MCF 10A (cell line): Measurements from ENCODE around the gene HSPA5. TPM values are rescaled to one million over a fixed set of nuclear protein-coding genes. Genes with fewer than 3 reads are reported as not detected.

Experiments used
- BruUV-seq: library from RNA; stranded (reverse); fragments of 400-500 nt; replicated peaks from 2 replicates; lab custom pipeline; 2021; lab: Mats Ljungman, UMichigan
- CTCF ChIA-PET: fragments of 300-600 bp; sonication (Branson Sonifier 250); formaldehyde crosslinking; extraction: SDS; loops from one replicate; lab custom pipeline; 2021; ENCODE audit warnings: antibody characterized with exemption, inconsistent platforms; lab: Yijun Ruan, JAX
- POLR2A ChIA-PET: fragments of 300-600, 350-650 bp; sonication (Branson Sonifier 250); formaldehyde crosslinking; extraction: SDS; loops from one replicate; lab custom pipeline; 2020; ENCODE audit warnings: antibody characterized with exemption, inconsistent platforms; lab: Yijun Ruan, JAX
- DNase-seq: peaks from one replicate; pipeline ENCODE4 v3.0.0-alpha.2; 2018; ENCODE audit not compliant: unreplicated experiment
- H3K27ac Mint-ChIP-seq: one replicate; pipeline ENCODE4 v1.8.0; 2022; ENCODE audit warnings: mild to moderate bottlenecking, low read depth, mixed read lengths; ENCODE audit not compliant: unreplicated experiment
- H3K27me3 Mint-ChIP-seq: one replicate; pipeline ENCODE4 v1.8.0; 2022; ENCODE audit warnings: mixed read lengths; ENCODE audit not compliant: insufficient read depth, unreplicated experiment
- H3K36me3 Mint-ChIP-seq: one replicate; pipeline ENCODE4 v1.8.0; 2022; ENCODE audit warnings: mild to moderate bottlenecking, moderate library complexity, mixed read lengths; ENCODE audit not compliant: insufficient read depth, unreplicated experiment
- H3K4me1 Mint-ChIP-seq: one replicate; pipeline ENCODE4 v1.8.0; 2022; ENCODE audit warnings: mixed read lengths; ENCODE audit not compliant: insufficient read depth, unreplicated experiment
- H3K4me3 Mint-ChIP-seq: one replicate; pipeline ENCODE4 v1.8.0; 2022; ENCODE audit warnings: mild to moderate bottlenecking, moderate library complexity, mixed read lengths; ENCODE audit not compliant: unreplicated experiment
- H3K9me3 Mint-ChIP-seq: one replicate; pipeline ENCODE4 v1.8.0; 2022; ENCODE audit warnings: mixed read lengths; ENCODE audit not compliant: unreplicated experiment
- CTCF ChIP-seq: fragments of 200-600 bp; IDR thresholded peaks from one replicate; pipeline ENCODE4 v1.8.0; 2022; ENCODE audit warnings: antibody characterized with exemption, mild to moderate bottlenecking; ENCODE audit not compliant: unreplicated experiment
- intact Hi-C: fragments of 100-400 bp; cut with micrococcal nuclease; formaldehyde crosslinking; loops from 2 replicates; pipeline ENCODE4 v1.14.1; 2022
- total RNA-seq: library from RNA; stranded (reverse); gene quantifications from 2 replicates; pipeline ENCODE4 v1.2.3, GENCODE V29; 2022

The HSPA5 gene
- total RNA-seq, 1 experiment from 2014 or later, result 1,165 TPM

- TF ChIP-seq CTCF, result no peak
- CTCF ChIA-PET, result no interaction called here
- Mint-ChIP-seq H3K27ac (no peak overlapping the region), H3K27me3 (no peaks in the 10 kb centered on the region), H3K4me1 (peaks cover 15% of the 10 kb centered on the region), H3K9me3 (no peaks in the 10 kb centered on the region), H3K4me3 (no peak overlapping the region), H3K36me3 (peaks cover 6% of the 10 kb centered on the region)
- POLR2A ChIA-PET, result no interaction called here
- intact Hi-C loops, result no loop called here
- DNase-seq, result no peak
- BruUV-seq, result no TSS peak
These were observed 17.1 kb upstream of the HSPA5 start for GRCh38 chr9:125258160-125258785.

GRCh38 chr9:125255781-125256391 lies 14.7 kb upstream of the HSPA5 start:
- no peak overlapping the region for H3K27ac Mint-ChIP-seq
- no TSS peak for BruUV-seq
- H3K36me3 Mint-ChIP-seq, result peaks cover under 1% of the 10 kb centered on the region
- peak; percentile 23 for TF ChIP-seq CTCF
- H3K4me1 Mint-ChIP-seq, result peaks cover 3% of the 10 kb centered on the region
- no peaks in the 10 kb centered on the region for H3K9me3 Mint-ChIP-seq
- no peak overlapping the region for H3K4me3 Mint-ChIP-seq
- intact Hi-C loops, result loop anchor here (1.0 kb wide), 1 partner anchor 118 kb away; no protein-coding TSS in a partner anchor
- no peaks in the 10 kb centered on the region for H3K27me3 Mint-ChIP-seq
- POLR2A ChIA-PET, result interaction anchor here (0.7 to 3.0 kb wide), 6 partner anchors 12 to 73 kb away, joined by 3 to 14 read pairs (median 3); partner anchors contain the start of gene HSPA5
- CTCF ChIA-PET, result interaction anchor here (0.9 to 1.6 kb wide), 3 partner anchors 11 to 18 kb away, joined by 3 to 8 read pairs (median 3); no protein-coding TSS in a partner anchor
- DNase-seq, result peak; percentile 37

GRCh38 chr9:125254231-125254630 lies 13.1 kb upstream of the HSPA5 start:
- no peaks in the 10 kb centered on the region for H3K4me1 Mint-ChIP-seq
- no peak overlapping the region for H3K27ac Mint-ChIP-seq
- ChIA-PET POLR2A (interaction anchor here (2.8 to 3.1 kb wide), 2 partner anchors 13 kb away, joined by 13 to 14 read pairs; partner anchors contain the start of gene HSPA5), CTCF (interaction anchor here (0.6 kb wide), 1 partner anchor 93 kb away, joined by 3 read pairs; no protein-coding TSS in a partner anchor)
- BruUV-seq, result no TSS peak
- H3K9me3 Mint-ChIP-seq, result no peaks in the 10 kb centered on the region
- no peak for DNase-seq
- intact Hi-C loops, result no loop called here
- H3K27me3 Mint-ChIP-seq, result no peaks in the 10 kb centered on the region
- H3K4me3 Mint-ChIP-seq, result no peak overlapping the region
- H3K36me3 Mint-ChIP-seq, result no peaks in the 10 kb centered on the region
- TF ChIP-seq CTCF, result no peak

DNA sequence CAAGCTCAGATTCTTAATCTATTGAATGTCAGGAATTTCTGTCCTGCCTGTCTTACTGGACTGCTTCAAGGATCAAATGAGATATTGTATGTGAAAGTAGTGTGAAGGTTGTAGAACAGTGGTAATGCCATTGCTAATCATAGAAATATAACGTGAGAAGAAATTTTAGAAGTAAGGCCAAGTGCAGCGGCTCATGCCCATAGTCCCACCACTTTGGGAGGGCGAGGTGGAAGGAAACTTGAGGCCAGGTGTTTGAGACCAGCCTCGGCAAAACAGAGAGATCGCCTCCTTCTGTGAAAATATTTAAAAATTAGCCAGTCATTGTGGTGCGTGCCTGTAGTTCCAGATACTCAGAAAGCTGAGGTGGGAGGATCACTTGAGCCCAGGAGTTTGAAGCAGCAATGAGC lies 5.1 kb upstream of the HSPA5 start:
- no peak overlapping the region for H3K27ac Mint-ChIP-seq
- CTCF ChIA-PET, result no interaction called here
- peaks cover 7% of the 10 kb centered on the region for H3K4me1 Mint-ChIP-seq
- H3K9me3 Mint-ChIP-seq, result no peaks in the 10 kb centered on the region
- intact Hi-C loops, result no loop called here
- TF ChIP-seq CTCF, result no peak
- peaks cover 4% of the 10 kb centered on the region for H3K36me3 Mint-ChIP-seq
- no peak for DNase-seq
- POLR2A ChIA-PET, result interaction anchor here (0.7 to 1.7 kb wide), 2 partner anchors 15 to 47 kb away, joined by 4 to 5 read pairs; partner anchors contain the start of gene GAPVD1
- H3K27me3 Mint-ChIP-seq, result no peaks in the 10 kb centered on the region
- H3K4me3 Mint-ChIP-seq, result no peak overlapping the region
- no TSS peak for BruUV-seq
